KMS-11 (cell line): Measurements from ENCODE around the gene DOC2B.
"Not testable (repeated sequence)": the region's sequence is repeated elsewhere in the genome, so short reads cannot be mapped to it uniquely, and the experiment has no call there.

Experiments
- H2AFZ ChIP-seq: fragments of 200-600 bp; sonication (generic); 2 replicates; pipeline ENCODE4 v1.6.1; 2016; ENCODE audit warnings: antibody characterized with exemption, mixed run types, low read depth
- H3K27ac ChIP-seq: fragments of 200-600 bp; sonication (generic); 2 replicates; pipeline ENCODE4 v1.6.1; 2016; ENCODE audit warnings: mild to moderate bottlenecking, mixed run types
- H3K27me3 ChIP-seq: fragments of 200-600 bp; sonication (generic); 2 replicates; pipeline ENCODE4 v1.6.1; 2017; ENCODE audit warnings: mild to moderate bottlenecking, low read depth, mixed run types, moderate library complexity; ENCODE audit not compliant: insufficient read depth
- H3K36me3 ChIP-seq: fragments of 200-600 bp; sonication (generic); 2 replicates; pipeline ENCODE4 v1.6.1; 2017; ENCODE audit warnings: mild to moderate bottlenecking, mixed run types; ENCODE audit not compliant: insufficient read depth
- H3K4me1 ChIP-seq: fragments of 200-600 bp; sonication (generic); 2 replicates; pipeline ENCODE4 v1.6.1; 2016; ENCODE audit warnings: mild to moderate bottlenecking, low read depth, mixed run types; ENCODE audit not compliant: poor library complexity, severe bottlenecking
- H3K4me2 ChIP-seq: fragments of 200-600 bp; sonication (generic); 2 replicates; pipeline ENCODE4 v1.7.0; 2016; ENCODE audit warnings: mild to moderate bottlenecking, mixed run types
- H3K4me3 ChIP-seq: fragments of 200-600 bp; sonication (generic); IDR thresholded peaks from 2 replicates; pipeline ENCODE4 v1.6.1; 2017; ENCODE audit warnings: low read depth, low read length, mixed read lengths; ENCODE audit not compliant: insufficient read depth
- H3K79me2 ChIP-seq: fragments of 200-600 bp; sonication (generic); 2 replicates; pipeline ENCODE4 v1.6.1; 2016; ENCODE audit warnings: low read depth, mixed run types; ENCODE audit not compliant: insufficient read depth
- H3K9ac ChIP-seq: fragments of 200-600 bp; sonication (generic); 2 replicates; pipeline ENCODE4 v1.6.1; 2016; ENCODE audit warnings: mild to moderate bottlenecking, mixed run types
- H4K20me1 ChIP-seq: fragments of 200-600 bp; sonication (generic); 2 replicates; pipeline ENCODE4 v1.6.1; 2016; ENCODE audit warnings: mild to moderate bottlenecking, mixed run types; ENCODE audit not compliant: insufficient read depth
- TF ChIP-seq, protein P1 (sequence below): fragments of 200-600 bp; sonication (generic); conservative IDR thresholded peaks from 2 replicates; pipeline ENCODE4 v1.6.1; 2017; ENCODE audit warnings: low read depth, mild to moderate bottlenecking, antibody characterized with exemption, low read length, moderate library complexity, mixed read lengths

DOC2B gene

DNA sequence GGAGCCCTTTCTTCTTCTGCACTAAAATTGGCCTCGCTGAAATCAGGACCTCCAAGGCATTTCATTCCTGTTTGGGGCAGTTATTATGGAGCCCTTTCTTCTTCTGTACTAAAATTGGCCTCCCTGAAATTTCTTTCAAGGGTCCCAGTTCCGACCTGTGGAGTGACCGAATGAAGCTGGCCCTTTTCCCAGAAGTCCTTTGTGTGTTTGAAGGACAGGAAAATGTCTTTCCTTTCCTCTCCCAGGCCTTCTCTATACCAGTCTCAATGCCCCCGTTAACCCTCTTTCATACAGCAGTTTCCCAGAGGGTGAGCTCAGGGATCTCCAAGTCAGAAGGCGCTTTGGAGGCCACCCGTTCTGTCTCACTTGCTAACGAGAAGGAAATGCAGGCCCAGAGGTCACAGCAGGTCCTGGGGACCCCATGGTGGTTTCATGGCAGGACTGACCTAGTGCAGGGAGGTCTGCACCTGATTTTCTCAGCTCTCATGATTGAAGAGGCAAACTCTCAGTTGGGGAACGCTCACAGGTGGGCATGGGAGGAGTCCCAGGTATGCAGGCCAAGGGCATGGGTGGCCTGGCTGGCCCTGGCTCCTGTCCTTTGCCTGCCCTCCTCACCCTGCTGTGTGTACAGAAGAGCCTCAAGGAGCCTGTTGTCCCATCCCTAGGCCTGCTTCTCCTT lies 37.1 kb upstream of the DOC2B start:
- Histone ChIP-seq H3K4me3 (no peak overlapping the region), H3K36me3 (no peaks in the 10 kb centered on the region), H2AFZ (no peak overlapping the region), H3K79me2 (no peaks in the 10 kb centered on the region), H3K4me2 (no peak overlapping the region), H3K4me1 (no peaks in the 10 kb centered on the region), H3K27ac (no peak overlapping the region), H3K27me3 (no peaks in the 10 kb centered on the region), H3K9ac (no peak overlapping the region), H4K20me1 (no peaks in the 10 kb centered on the region)
- TF ChIP-seq, protein P1, sequence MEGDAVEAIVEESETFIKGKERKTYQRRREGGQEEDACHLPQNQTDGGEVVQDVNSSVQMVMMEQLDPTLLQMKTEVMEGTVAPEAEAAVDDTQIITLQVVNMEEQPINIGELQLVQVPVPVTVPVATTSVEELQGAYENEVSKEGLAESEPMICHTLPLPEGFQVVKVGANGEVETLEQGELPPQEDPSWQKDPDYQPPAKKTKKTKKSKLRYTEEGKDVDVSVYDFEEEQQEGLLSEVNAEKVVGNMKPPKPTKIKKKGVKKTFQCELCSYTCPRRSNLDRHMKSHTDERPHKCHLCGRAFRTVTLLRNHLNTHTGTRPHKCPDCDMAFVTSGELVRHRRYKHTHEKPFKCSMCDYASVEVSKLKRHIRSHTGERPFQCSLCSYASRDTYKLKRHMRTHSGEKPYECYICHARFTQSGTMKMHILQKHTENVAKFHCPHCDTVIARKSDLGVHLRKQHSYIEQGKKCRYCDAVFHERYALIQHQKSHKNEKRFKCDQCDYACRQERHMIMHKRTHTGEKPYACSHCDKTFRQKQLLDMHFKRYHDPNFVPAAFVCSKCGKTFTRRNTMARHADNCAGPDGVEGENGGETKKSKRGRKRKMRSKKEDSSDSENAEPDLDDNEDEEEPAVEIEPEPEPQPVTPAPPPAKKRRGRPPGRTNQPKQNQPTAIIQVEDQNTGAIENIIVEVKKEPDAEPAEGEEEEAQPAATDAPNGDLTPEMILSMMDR = no peak

DNA sequence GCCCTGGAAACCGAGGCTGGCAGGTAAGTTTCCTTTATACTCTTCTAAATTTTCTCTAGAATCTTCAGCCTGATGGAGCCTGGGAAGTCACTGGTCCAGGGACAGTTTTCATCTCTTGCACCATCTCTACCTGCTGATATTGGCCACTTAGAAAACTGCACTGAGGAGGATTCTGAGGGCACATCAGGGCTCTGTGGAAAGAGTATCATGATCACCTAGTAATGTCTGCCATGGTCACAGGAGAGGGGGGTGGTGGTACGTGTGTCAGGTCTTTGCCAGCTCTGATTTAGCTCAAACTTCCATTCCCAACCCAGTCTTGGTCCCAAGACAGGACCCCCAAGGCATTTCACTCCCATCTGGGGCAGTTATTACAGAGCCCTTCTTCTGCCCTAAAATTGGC lies 35.2 kb upstream of the DOC2B start:
- Histone ChIP-seq H3K4me2 (no peak overlapping the region), H3K9ac (no peak overlapping the region), H3K27me3 (no peaks in the 10 kb centered on the region), H2AFZ (no peak overlapping the region; the same call in 1 of the 2 replicates), H3K27ac (no peak overlapping the region), H4K20me1 (no peaks in the 10 kb centered on the region), H3K36me3 (no peaks in the 10 kb centered on the region), H3K4me3 (no peak overlapping the region), H3K79me2 (no peaks in the 10 kb centered on the region), H3K4me1 (no peaks in the 10 kb centered on the region)
- TF ChIP-seq, protein P1 = no peak

DNA sequence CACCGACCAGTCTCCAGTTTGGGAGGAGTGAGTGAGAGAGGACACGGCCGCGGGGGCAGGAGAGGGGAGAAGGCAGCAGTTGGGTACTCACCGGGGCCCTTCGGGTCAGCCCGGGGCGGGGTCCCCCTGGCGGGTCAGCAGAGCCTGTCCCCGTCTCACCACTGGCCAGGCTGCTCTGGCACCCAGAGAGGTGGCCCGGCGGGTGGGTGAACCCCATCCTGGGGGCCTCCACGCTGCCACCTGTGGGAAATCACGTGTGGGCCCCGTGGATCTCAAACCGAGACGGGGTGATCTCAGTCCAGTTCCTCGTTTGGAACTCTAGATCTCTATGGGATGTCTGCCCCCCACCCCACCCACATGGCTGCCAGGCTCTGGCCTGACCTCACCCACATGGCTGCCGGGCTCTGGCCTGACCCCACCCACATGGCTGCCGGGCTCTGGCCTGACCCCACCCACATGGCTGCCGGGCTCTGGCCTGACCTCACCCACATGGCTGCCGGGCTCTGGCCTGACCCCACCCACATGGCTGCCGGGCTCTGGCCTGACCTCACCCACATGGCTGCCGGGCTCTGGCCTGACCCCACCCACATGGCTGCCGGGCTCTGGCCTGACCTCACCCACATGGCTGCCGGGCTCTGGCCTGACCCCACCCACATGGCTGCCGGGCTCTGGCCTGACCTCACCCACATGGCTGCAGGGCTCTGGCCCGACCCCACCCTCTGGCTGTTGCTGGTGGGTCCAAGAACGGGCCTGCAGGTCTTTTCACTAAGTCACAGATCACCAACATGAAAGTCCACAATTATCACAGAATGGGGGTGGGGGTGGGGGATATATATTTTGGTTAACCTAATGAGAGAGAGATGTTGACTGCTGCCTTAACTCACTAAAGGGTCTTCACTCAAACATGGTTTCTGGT lies 34.4 kb upstream of the DOC2B start:
- not testable (repeated sequence) for H3K36me3 ChIP-seq, H4K20me1 ChIP-seq, H2AFZ ChIP-seq, H3K9ac ChIP-seq, H3K27ac ChIP-seq, H3K4me2 ChIP-seq, H3K4me1 ChIP-seq, H3K4me3 ChIP-seq, H3K79me2 ChIP-seq, H3K27me3 ChIP-seq

DNA sequence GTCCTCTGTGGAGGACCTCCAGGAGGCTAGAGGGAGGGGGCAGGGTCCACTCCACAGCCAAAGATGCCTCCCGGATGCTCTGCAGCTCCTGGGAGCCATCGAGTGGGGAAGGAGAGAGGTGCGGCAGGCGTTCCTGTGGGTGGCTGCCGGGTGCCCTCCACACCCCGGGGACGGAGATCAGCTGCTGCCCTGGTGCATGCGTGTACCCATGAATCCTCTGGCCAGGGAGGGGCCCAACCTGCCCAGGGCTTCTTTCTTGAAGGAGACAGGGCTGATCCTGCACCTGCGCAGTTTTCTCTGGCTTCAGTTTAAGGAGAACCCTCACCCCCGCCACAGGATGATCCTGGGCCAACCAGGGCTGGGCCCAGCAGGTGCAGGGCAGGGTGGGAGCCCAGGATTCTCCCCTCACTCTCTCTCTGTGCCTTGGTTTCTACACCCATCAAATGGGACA lies 33.5 kb upstream of the DOC2B start:
- H3K9ac ChIP-seq = no peak overlapping the region
- H3K27me3 ChIP-seq = no peaks in the 10 kb centered on the region; the same call in 1 of the 2 replicates
- no peak overlapping the region for H3K27ac ChIP-seq
- no peak overlapping the region for H3K4me2 ChIP-seq
- H3K79me2 ChIP-seq = no peaks in the 10 kb centered on the region
- H3K4me3 ChIP-seq = no peak overlapping the region
- TF ChIP-seq, protein P1 = no peak
- H2AFZ ChIP-seq = no peak overlapping the region
- H3K4me1 ChIP-seq = no peaks in the 10 kb centered on the region
- no peaks in the 10 kb centered on the region for H3K36me3 ChIP-seq
- H4K20me1 ChIP-seq = no peaks in the 10 kb centered on the region
